Smooth muscle cell (in vitro differentiated cells): ENCODE results near the gene TCIRG1. TPM values are rescaled to one million over a fixed set of nuclear protein-coding genes. Genes with fewer than 3 reads are reported as not detected.

Source experiments
- DNase-seq: peaks from one replicate; lab custom pipeline; 2025; ENCODE audit not compliant: unreplicated experiment; lab: John Stamatoyannopoulos, UW
- H2AFZ ChIP-seq: fragments of 200-600 bp; sonication (generic); 2 replicates; pipeline ENCODE4 v1.6.0; 2016; ENCODE audit warnings: antibody characterized with exemption, low read depth, mild to moderate bottlenecking
- H3F3A ChIP-seq: fragments of 200-600 bp; sonication (generic); 2 replicates; pipeline ENCODE4 v1.6.0; 2017; ENCODE audit warnings: antibody characterized with exemption, low read depth
- H3K27ac ChIP-seq: fragments of 200-600 bp; sonication (generic); 2 replicates; pipeline ENCODE4 v1.5.1; 2016; ENCODE audit warnings: low read depth, mild to moderate bottlenecking
- H3K27me3 ChIP-seq: fragments of 200-600 bp; sonication (generic); 2 replicates; pipeline ENCODE4 v1.6.1; 2016; ENCODE audit warnings: low read depth, mild to moderate bottlenecking
- H3K36me3 ChIP-seq: fragments of 200-600 bp; sonication (generic); 2 replicates; pipeline ENCODE4 v1.5.1; 2016; ENCODE audit warnings: low read depth
- H3K4me1 ChIP-seq: fragments of 200-600 bp; sonication (generic); 2 replicates; pipeline ENCODE4 v1.5.1; 2016; ENCODE audit warnings: low read depth
- H3K4me2 ChIP-seq: fragments of 200-600 bp; sonication (generic); 2 replicates; pipeline ENCODE4 v1.6.0; 2016; ENCODE audit warnings: mild to moderate bottlenecking
- H3K4me3 ChIP-seq: fragments of 200-600 bp; sonication (generic); 2 replicates; pipeline ENCODE4 v1.5.1; 2016; ENCODE audit warnings: mild to moderate bottlenecking
- H3K79me2 ChIP-seq: fragments of 200-600 bp; sonication (generic); 2 replicates; pipeline ENCODE4 v1.6.0; 2016; ENCODE audit warnings: low read depth, mild to moderate bottlenecking
- H3K9ac ChIP-seq: fragments of 200-600 bp; sonication (generic); 2 replicates; pipeline ENCODE4 v1.6.0; 2016; ENCODE audit warnings: low read depth
- H3K9me3 ChIP-seq: fragments of 200-600 bp; sonication (generic); replicated peaks from 2 replicates; pipeline ENCODE4 v1.5.1; 2016; ENCODE audit warnings: low read depth
- H4K20me1 ChIP-seq: fragments of 200-600 bp; sonication (generic); 2 replicates; pipeline ENCODE4 v1.6.0; 2016; ENCODE audit warnings: low read depth
- CTCF ChIP-seq: fragments of 200-600 bp; sonication (generic); IDR thresholded peaks from 2 replicates; pipeline ENCODE4 v1.5.1; 2017; ENCODE audit warnings: borderline replicate concordance, mild to moderate bottlenecking, antibody characterized with exemption; ENCODE audit not compliant: insufficient read depth, poor library complexity, severe bottlenecking
- WGBS: methylation state at CpG from one replicate; pipeline ENCODE4 v1.1.7; 2016; ENCODE audit warnings: low lambda C conversion rate; 5-methylcytosine and 5-hydroxymethylcytosine counted together
- polyA plus RNA-seq: library from polyadenylated mRNA; unstranded; fragments of >200 nt; fragmentation: Nextera tagmentation; extraction: Ambion mirVana; gene quantifications from 2 replicates; pipeline ENCODE4 v1.2.1, GENCODE V29; 2016
- total RNA-seq: library from RNA; depleted of rRNA; stranded (reverse); fragments of >200 nt; gene quantifications from 2 replicates; pipeline ENCODE4 v1.2.3, GENCODE V29; 2014

The TCIRG1 gene
- total and polyA plus RNA-seq, 2 experiments from 2014 or later: 39.7 to 59.0 TPM

GRCh38 chr11:68002938-68003845, 35.6 kb upstream of the TCIRG1 start:
- Histone ChIP-seq H3F3A (no peaks in the 10 kb centered on the region), H3K27me3 (no peaks in the 10 kb centered on the region), H3K36me3 (no peaks in the 10 kb centered on the region), H3K9ac (no peak overlapping the region), H2AFZ (peak overlapping the region; percentile 74), H3K4me2 (peak overlapping the region; percentile 99), H3K27ac (no peak overlapping the region), H3K4me1 (peaks cover 4% of the 10 kb centered on the region), H3K79me2 (no peaks in the 10 kb centered on the region), H3K9me3 (no peaks in the 10 kb centered on the region), H4K20me1 (no peaks in the 10 kb centered on the region), H3K4me3 (peak overlapping the region; percentile 70)
- 22% methylated on average over 48 of the region's 86 CpGs for WGBS
- DNase-seq: no peak
- no peak for TF ChIP-seq CTCF

DNA sequence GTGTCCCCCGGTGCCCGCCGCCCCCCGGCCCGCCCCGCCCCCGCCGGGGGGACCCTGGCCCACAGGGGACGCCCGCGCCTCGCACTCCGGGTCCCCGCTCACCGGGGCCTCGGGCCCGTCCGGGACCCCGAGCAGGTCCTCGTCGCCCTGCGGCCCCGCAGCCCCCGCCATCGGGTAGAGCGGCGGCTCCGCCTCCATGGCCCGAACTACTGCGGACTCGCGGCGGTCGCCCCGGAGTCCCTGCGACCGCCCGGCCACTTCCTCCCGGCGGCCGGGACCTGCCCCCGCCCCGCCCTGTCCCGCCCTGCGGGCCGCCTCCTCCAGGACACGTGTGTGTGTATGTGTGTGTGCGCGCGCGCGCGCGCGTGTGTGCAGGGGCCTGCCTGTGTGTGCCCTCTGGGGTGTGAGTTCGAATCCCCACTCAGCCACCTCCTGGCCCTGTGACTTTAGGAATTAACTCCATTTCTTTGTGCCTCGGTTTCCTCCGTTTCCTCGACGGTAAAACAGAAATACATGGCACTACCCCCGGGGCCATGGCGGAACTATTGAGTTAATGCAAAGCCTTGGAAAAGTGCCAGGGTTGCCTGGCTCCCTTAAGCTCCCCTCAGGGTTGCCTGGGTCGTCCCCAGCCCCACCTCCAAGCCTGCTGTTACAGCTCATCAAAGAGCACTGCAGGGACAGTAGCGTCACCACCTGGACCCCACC, 34.8 kb upstream of the TCIRG1 start, which contains the start of gene UNC93B1:
Gene UNC93B1, minus strand, starts transcription at position 252 of the 705 bp plus-strand sequence. Its CDS starts 54 bp downstream, at position 198.
- Histone ChIP-seq H3K9ac (no peak within 1 kb of the TSS), H3K36me3 (no peaks in the 10 kb centered on the region), H3K27me3 (no peaks in the 10 kb centered on the region), H3K4me3 (peak within 1 kb of the TSS; percentile 70), H3K9me3 (no peaks in the 10 kb centered on the region), H3K27ac (no peak within 1 kb of the TSS), H3K4me2 (peak within 1 kb of the TSS; percentile 99), H3F3A (no peaks in the 10 kb centered on the region), H2AFZ (peak within 1 kb of the TSS; percentile 74), H3K4me1 (peaks cover 4% of the 10 kb centered on the region), H3K79me2 (no peaks in the 10 kb centered on the region), H4K20me1 (no peaks in the 10 kb centered on the region)
- 8% methylated on average over 44 of the region's 64 CpGs for WGBS
- TF ChIP-seq CTCF: no peak
- no peak for DNase-seq

- Histone ChIP-seq H3K27ac (no peak overlapping the region), H3K4me3 (no peak overlapping the region), H3K36me3 (no peaks in the 10 kb centered on the region), H2AFZ (no peak overlapping the region), H3F3A (no peaks in the 10 kb centered on the region), H3K9me3 (no peaks in the 10 kb centered on the region), H3K4me1 (peaks cover 7% of the 10 kb centered on the region), H4K20me1 (no peaks in the 10 kb centered on the region), H3K79me2 (no peaks in the 10 kb centered on the region), H3K27me3 (no peaks in the 10 kb centered on the region), H3K9ac (no peak overlapping the region), H3K4me2 (peak overlapping the region; percentile 99)
- WGBS: 86% methylated on average over 14 of the region's 14 CpGs
- TF ChIP-seq CTCF: no peak
- no peak for DNase-seq
Observed at GRCh38 chr11:68004551-68005335, 34.1 kb upstream of the TCIRG1 start.
